Measurements from ENCODE around the gene CTPS1.

CTPS1 gene

GRCh38 chr1:40997096-40997495 is 17.6 kb downstream of the CTPS1 start:
- Histone ChIP-seq H3K79me2 (ENCODE audit: insufficient read depth, low read length) (peaks cover 61% of the 10 kb centered on the region), H2AFZ (ENCODE audit: low read depth, low read length) (no peak overlapping the region), H3K4me3 (ENCODE audit: low read depth in 1 of 2, low read length in 2 of 2) (no peak overlapping the region), H3K4me1 (ENCODE audit: insufficient read depth, low read length) (peaks cover 6% of the 10 kb centered on the region), H3K4me2 (ENCODE audit: insufficient read depth, low read length) (no peak overlapping the region), H3K9ac (ENCODE audit: low read depth, low read length) (no peak overlapping the region), H3K27me3 (ENCODE audit: insufficient read depth, low read length, poor library complexity) (no peaks in the 10 kb centered on the region), H3K27ac (ENCODE audit: low read length) (no peak overlapping the region), H3K9me3 (ENCODE audit: insufficient read depth, low read length, severe bottlenecking) (no peaks in the 10 kb centered on the region), H3K36me3 (ENCODE audit: insufficient read depth, low read length) (peaks cover 95% of the 10 kb centered on the region), H4K20me1 (ENCODE audit: insufficient read depth, low read length) (peaks cover 56% of the 10 kb centered on the region)
- ATAC-seq (ENCODE audit: insufficient read depth, low read depth) (no peak), DNase-seq (no peak)
- TF ChIP-seq CTCF (IDR thresholded peaks at IDR 0.05; ENCODE audit: borderline replicate concordance, extremely low read depth, low read length, poor library complexity, severe bottlenecking), result no peak
- TF ChIP-seq EZH2 (IDR thresholded peaks at IDR 0.05; ENCODE audit: borderline replicate concordance, low read depth, low read length, severe bottlenecking), result no peak

- DNase-seq (no peak), ATAC-seq (ENCODE audit: insufficient read depth, low read depth) (no peak)
- H4K20me1 ChIP-seq (ENCODE audit: insufficient read depth, low read length), result peaks cover 57% of the 10 kb centered on the region
- no peak overlapping the region for H3K4me3 ChIP-seq (ENCODE audit: low read depth in 1 of 2, low read length in 2 of 2)
- no peaks in the 10 kb centered on the region for H3K27me3 ChIP-seq (ENCODE audit: insufficient read depth, low read length, poor library complexity)
- no peak overlapping the region for H3K27ac ChIP-seq (ENCODE audit: low read length)
- H3K4me2 ChIP-seq (ENCODE audit: insufficient read depth, low read length), result no peak overlapping the region
- no peaks in the 10 kb centered on the region for H3K9me3 ChIP-seq (ENCODE audit: insufficient read depth, low read length, severe bottlenecking)
- peaks cover 49% of the 10 kb centered on the region for H3K79me2 ChIP-seq (ENCODE audit: insufficient read depth, low read length)
- peaks cover 97% of the 10 kb centered on the region for H3K36me3 ChIP-seq (ENCODE audit: insufficient read depth, low read length)
- H2AFZ ChIP-seq (ENCODE audit: low read depth, low read length), result no peak overlapping the region
- no peak overlapping the region for H3K9ac ChIP-seq (ENCODE audit: low read depth, low read length)
- TF ChIP-seq CTCF (IDR thresholded peaks at IDR 0.05; ENCODE audit: borderline replicate concordance, extremely low read depth, low read length, poor library complexity, severe bottlenecking) (no peak), EZH2 (IDR thresholded peaks at IDR 0.05; ENCODE audit: borderline replicate concordance, low read depth, low read length, severe bottlenecking) (no peak)
- H3K4me1 ChIP-seq (ENCODE audit: insufficient read depth, low read length), result peaks cover 21% of the 10 kb centered on the region
These were observed 19.2 kb downstream of the CTPS1 start for GRCh38 chr1:40998668-40999067.

GRCh38 chr1:41003127-41003639 is 23.7 kb downstream of the CTPS1 start:
- peak overlapping the region; percentile 52 for H3K27ac ChIP-seq (ENCODE audit: low read length)
- ATAC-seq (ENCODE audit: insufficient read depth, low read depth), result 0 out of 3 replicates have a peak, but pooled peaks have one; percentile 3
- H3K4me2 ChIP-seq (ENCODE audit: insufficient read depth, low read length), result no peak overlapping the region
- peaks cover 25% of the 10 kb centered on the region for H3K79me2 ChIP-seq (ENCODE audit: insufficient read depth, low read length)
- no peak overlapping the region for H2AFZ ChIP-seq (ENCODE audit: low read depth, low read length)
- no peak overlapping the region for H3K4me3 ChIP-seq (ENCODE audit: low read depth in 1 of 2, low read length in 2 of 2)
- H3K36me3 ChIP-seq (ENCODE audit: insufficient read depth, low read length), result peaks cover 97% of the 10 kb centered on the region
- no peaks in the 10 kb centered on the region for H3K9me3 ChIP-seq (ENCODE audit: insufficient read depth, low read length, severe bottlenecking)
- DNase-seq, result no peak
- peaks cover 58% of the 10 kb centered on the region for H4K20me1 ChIP-seq (ENCODE audit: insufficient read depth, low read length)
- no peak overlapping the region for H3K9ac ChIP-seq (ENCODE audit: low read depth, low read length)
- H3K27me3 ChIP-seq (ENCODE audit: insufficient read depth, low read length, poor library complexity), result no peaks in the 10 kb centered on the region
- H3K4me1 ChIP-seq (ENCODE audit: insufficient read depth, low read length), result peaks cover 23% of the 10 kb centered on the region
- no peak for TF ChIP-seq EZH2 (IDR thresholded peaks at IDR 0.05; ENCODE audit: borderline replicate concordance, low read depth, low read length, severe bottlenecking)
- no peak for TF ChIP-seq CTCF (IDR thresholded peaks at IDR 0.05; ENCODE audit: borderline replicate concordance, extremely low read depth, low read length, poor library complexity, severe bottlenecking)
